ENCODE data around the gene OR11H6.

DNA sequence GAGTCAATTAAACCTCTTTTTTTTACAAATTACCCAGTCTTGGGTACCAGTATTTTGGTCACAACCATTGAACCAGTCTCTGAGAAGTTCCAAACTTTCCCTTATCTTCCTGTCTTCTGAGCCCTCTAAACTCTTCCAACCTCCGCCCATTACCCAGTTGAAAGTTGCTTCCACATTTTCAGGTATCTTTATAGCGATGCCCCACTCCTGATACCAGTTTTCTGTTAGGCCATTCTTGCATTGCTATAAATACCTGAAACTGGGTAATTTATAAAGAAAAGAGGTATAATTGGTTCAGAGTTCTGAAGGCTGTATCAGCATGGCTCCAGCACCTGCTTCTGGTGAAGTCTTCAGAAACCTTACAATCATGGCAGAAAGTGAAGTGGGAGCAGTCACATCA is 50.6 kb downstream of the OR11H6 start:
- TF ChIP-seq, protein P1, sequence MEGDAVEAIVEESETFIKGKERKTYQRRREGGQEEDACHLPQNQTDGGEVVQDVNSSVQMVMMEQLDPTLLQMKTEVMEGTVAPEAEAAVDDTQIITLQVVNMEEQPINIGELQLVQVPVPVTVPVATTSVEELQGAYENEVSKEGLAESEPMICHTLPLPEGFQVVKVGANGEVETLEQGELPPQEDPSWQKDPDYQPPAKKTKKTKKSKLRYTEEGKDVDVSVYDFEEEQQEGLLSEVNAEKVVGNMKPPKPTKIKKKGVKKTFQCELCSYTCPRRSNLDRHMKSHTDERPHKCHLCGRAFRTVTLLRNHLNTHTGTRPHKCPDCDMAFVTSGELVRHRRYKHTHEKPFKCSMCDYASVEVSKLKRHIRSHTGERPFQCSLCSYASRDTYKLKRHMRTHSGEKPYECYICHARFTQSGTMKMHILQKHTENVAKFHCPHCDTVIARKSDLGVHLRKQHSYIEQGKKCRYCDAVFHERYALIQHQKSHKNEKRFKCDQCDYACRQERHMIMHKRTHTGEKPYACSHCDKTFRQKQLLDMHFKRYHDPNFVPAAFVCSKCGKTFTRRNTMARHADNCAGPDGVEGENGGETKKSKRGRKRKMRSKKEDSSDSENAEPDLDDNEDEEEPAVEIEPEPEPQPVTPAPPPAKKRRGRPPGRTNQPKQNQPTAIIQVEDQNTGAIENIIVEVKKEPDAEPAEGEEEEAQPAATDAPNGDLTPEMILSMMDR (IDR thresholded peaks at IDR 0.05): no peak
- TF ChIP-seq POLR2AphosphoS5 (IDR thresholded peaks at IDR 0.05): no peak
- TF ChIP-seq POLR2A (IDR thresholded peaks at IDR 0.05): no peak
